Thyroid gland (tissue), 4 donors: Measurements from ENCODE around the gene ATP1A4. TPM values are rescaled to one million over a fixed set of nuclear protein-coding genes. Genes with fewer than 3 reads are reported as not detected.
A peak's percentile ranks its signal among the peaks of the same experiment; 100 is the strongest.
"Not testable (repeated sequence)": the region's sequence is repeated elsewhere in the genome, so short reads cannot be mapped to it uniquely, and the experiment has no call there.

Experiments used
- DNase-seq, 2 donors: peaks; one replicate each; pipeline ENCODE4 v3.0.0-alpha.2; 2019
- H3K27ac ChIP-seq, 3 donors: fragments of 200-600 bp; sonication (generic); 1 replicate in 2 of 3; 2 replicates in 1 of 3; pipeline ENCODE4 v1.5.1; 2016 to 2019; ENCODE audit warnings: mild to moderate bottlenecking in 1 of 3, moderate library complexity in 1 of 3
- H3K27me3 ChIP-seq: fragments of 200-600 bp; sonication (generic); one replicate; pipeline ENCODE4 v1.5.1; 2019
- H3K36me3 ChIP-seq, 2 donors: fragments of 200-600 bp; sonication (generic); one replicate each; pipeline ENCODE4 v1.5.1; 2016 to 2019
- H3K4me1 ChIP-seq, 2 donors: fragments of 200-600 bp; sonication (generic); one replicate each; pipeline ENCODE4 v1.5.1; 2017 to 2019
- H3K4me3 ChIP-seq, 3 donors: fragments of 200-600 bp; sonication (generic); replicated peaks in 1 of 3; 1 replicate in 2 of 3; 2 replicates in 1 of 3; pipeline ENCODE4 v1.5.1; 2016; ENCODE audit warnings: mild to moderate bottlenecking in 1 of 3
- H3K9me3 ChIP-seq: fragments of 200-600 bp; sonication (generic); one replicate; pipeline ENCODE4 v1.5.1; 2017
- POLR2A ChIP-seq, 2 donors: fragments of 450-650 bp; IDR thresholded peaks; one replicate each; pipeline ENCODE4 v1.6.1; 2017; ENCODE audit warnings: antibody characterized with exemption in 2 of 2, mild to moderate bottlenecking in 2 of 2, moderate library complexity in 1 of 2
- WGBS, 2 donors: methylation state at CpG; one replicate each; pipeline ENCODE4 v1.1.5; 2017; 5-methylcytosine and 5-hydroxymethylcytosine counted together
- intact Hi-C: fragments of 100-400 bp; cut with DNase I; formaldehyde crosslinking; loops from one replicate; pipeline ENCODE4 v1.15.1; 2023
- total RNA-seq, 4 donors: library from RNA; depleted of rRNA; stranded (reverse); fragments of >200 nt; gene quantifications; one replicate each; pipeline ENCODE4 v1.2.3, GENCODE V29; 2016
- TF ChIP-seq, protein P1 (sequence below), 6 experiments: fragments of 200-600 bp in 3 of 6; fragments of 450-650 bp in 3 of 6; sonication (generic) in 3 of 6; IDR thresholded peaks; one replicate each; pipeline ENCODE4 v1.5.1; 2016 to 2019; ENCODE audit warnings: antibody characterized with exemption in 6 of 6, mild to moderate bottlenecking in 2 of 6, inconsistent platforms in 1 of 6, moderate library complexity in 1 of 6

Gene ATP1A4
- total RNA-seq, 4 donors from 2014 or later, result not detected

DNA sequence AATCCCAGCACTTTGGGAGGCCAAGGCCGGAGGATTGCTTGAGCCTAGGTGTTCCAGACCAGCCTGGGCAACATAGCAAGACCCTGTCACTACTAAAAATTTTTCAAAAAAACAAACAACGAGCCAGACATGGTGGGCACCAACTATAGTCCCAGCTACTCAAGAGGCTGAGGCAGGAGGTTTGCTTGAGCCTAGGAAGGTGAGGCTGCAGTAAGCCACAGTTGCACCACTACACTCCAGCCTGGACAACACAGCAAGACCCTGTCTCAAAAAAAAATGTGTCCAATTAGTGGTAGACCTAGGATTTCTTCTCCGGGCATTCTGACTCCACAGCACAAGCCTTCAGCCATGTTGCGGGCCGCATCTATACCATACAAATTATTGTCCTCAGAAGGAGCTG lies 46.2 kb upstream of the ATP1A4 start:
- H3K4me1 ChIP-seq, result peaks cover 15 to 33% of the 10 kb centered on the region in 2 donors
- no peaks in the 10 kb centered on the region for H3K27me3 ChIP-seq
- intact Hi-C loops, result loop anchor here (10.0 kb wide), 1 partner anchor 150 kb away; no protein-coding TSS in a partner anchor
- H3K36me3 ChIP-seq, result no peaks in the 10 kb centered on the region
- TF ChIP-seq, protein P1, sequence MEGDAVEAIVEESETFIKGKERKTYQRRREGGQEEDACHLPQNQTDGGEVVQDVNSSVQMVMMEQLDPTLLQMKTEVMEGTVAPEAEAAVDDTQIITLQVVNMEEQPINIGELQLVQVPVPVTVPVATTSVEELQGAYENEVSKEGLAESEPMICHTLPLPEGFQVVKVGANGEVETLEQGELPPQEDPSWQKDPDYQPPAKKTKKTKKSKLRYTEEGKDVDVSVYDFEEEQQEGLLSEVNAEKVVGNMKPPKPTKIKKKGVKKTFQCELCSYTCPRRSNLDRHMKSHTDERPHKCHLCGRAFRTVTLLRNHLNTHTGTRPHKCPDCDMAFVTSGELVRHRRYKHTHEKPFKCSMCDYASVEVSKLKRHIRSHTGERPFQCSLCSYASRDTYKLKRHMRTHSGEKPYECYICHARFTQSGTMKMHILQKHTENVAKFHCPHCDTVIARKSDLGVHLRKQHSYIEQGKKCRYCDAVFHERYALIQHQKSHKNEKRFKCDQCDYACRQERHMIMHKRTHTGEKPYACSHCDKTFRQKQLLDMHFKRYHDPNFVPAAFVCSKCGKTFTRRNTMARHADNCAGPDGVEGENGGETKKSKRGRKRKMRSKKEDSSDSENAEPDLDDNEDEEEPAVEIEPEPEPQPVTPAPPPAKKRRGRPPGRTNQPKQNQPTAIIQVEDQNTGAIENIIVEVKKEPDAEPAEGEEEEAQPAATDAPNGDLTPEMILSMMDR (IDR thresholded peaks at IDR 0.05), result no peak
- no peak for TF ChIP-seq POLR2A (IDR thresholded peaks at IDR 0.05)
- 91 to 98% methylated on average over 5 of the region's 5 CpGs for WGBS, 2 donors
- H3K4me3 ChIP-seq, result no peak overlapping the region
- no peak overlapping the region for H3K27ac ChIP-seq
- DNase-seq, result no peak
- no peaks in the 10 kb centered on the region for H3K9me3 ChIP-seq

DNA sequence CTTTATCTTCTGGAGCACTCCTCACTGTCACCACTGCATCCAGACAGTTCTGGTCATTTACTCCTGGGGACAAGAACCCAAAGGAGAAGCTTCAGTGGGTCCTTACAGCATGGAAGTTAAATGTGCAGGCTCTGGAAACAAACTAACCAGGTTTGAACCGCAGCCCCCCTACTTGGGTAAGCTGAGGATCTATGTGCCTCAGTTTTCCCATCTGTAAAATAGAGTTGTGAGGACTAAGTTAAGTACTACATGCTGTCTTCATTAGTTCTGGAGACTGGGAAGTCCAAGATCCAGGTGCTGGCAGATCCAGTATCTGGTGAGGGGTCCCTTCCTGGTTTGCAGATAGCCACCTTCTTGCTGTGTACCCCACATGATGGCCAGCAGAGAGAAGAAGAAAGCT lies 43.9 kb upstream of the ATP1A4 start:
- intact Hi-C loops, result loop anchor here (10.0 kb wide), 1 partner anchor 147 kb away; no protein-coding TSS in a partner anchor
- 94 to 100% methylated on average over 1 of the region's 1 CpG for WGBS, 2 donors

GRCh38 chr1:160108888-160109662 lies 42.3 kb upstream of the ATP1A4 start:
- no peaks in the 10 kb centered on the region for H3K9me3 ChIP-seq
- intact Hi-C loops, result loop anchor here (10.0 kb wide), 1 partner anchor 146 kb away; no protein-coding TSS in a partner anchor
- no peaks in the 10 kb centered on the region for H3K27me3 ChIP-seq
- peaks cover 0 to 5% of the 10 kb centered on the region in 2 donors for H3K4me1 ChIP-seq
- TF ChIP-seq, protein P1 (IDR thresholded peaks at IDR 0.05), result peak in 4 of 6 experiments; percentile 23 to 49 (median 31)
- TF ChIP-seq POLR2A (IDR thresholded peaks at IDR 0.05), result no peak
- no peak overlapping the region for H3K4me3 ChIP-seq
- no peaks in the 10 kb centered on the region for H3K36me3 ChIP-seq
- peak; percentile 26 to 44 for DNase-seq
- WGBS, 2 donors, result 43 to 48% methylated on average over 5 to 6 of the region's 6 CpGs
- H3K27ac ChIP-seq, result no peak overlapping the region

More for the DNA sequence above, 43.9 kb upstream of the ATP1A4 start:
- Histone ChIP-seq H3K27me3 (no peaks in the 10 kb centered on the region), H3K4me3 (no peak overlapping the region), H3K4me1 (peaks cover 4 to 13% of the 10 kb centered on the region in 2 donors), H3K36me3 (no peaks in the 10 kb centered on the region), H3K9me3 (no peaks in the 10 kb centered on the region), H3K27ac (no peak overlapping the region)
- TF ChIP-seq, protein P1 (IDR thresholded peaks at IDR 0.05), result no peak
- no peak for TF ChIP-seq POLR2A (IDR thresholded peaks at IDR 0.05)
- no peak for DNase-seq

- intact Hi-C loops, result loop anchor here (10.0 kb wide), 1 partner anchor 145 kb away; no protein-coding TSS in a partner anchor
- Histone ChIP-seq H3K4me3 (no peak overlapping the region), H3K27ac (no peak overlapping the region), H3K36me3 (no peaks in the 10 kb centered on the region), H3K27me3 (no peaks in the 10 kb centered on the region), H3K4me1 (no peaks in the 10 kb centered on the region), H3K9me3 (no peaks in the 10 kb centered on the region)
- TF ChIP-seq, protein P1 (IDR thresholded peaks at IDR 0.05), result no peak
- no peak for TF ChIP-seq POLR2A (IDR thresholded peaks at IDR 0.05)
- no peak for DNase-seq
- 67 to 77% methylated on average over 4 of the region's 4 CpGs for WGBS, 2 donors
Measured at GRCh38 chr1:160109686-160110085, 41.7 kb upstream of the ATP1A4 start.

DNA sequence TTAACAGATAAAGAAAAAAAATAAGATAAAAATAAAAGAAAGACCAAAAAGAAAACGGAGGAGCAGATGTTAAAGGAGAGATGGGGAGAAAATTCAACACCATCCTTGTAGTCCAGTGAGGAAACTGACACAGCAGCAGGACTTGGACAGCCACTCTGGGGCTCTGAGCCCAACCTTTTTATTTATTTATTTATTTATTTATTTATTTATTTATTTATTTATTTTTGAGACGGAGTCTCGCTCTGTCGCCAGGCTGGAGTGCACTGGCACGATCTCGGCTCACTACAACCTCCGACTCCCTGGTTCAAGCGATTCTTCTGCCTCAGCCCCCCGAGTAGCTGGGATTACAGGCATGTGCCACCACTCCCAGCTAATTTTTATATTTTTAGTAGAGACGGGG lies 39.9 kb upstream of the ATP1A4 start:
- DNase-seq, H3K4me3 ChIP-seq, H3K36me3 ChIP-seq, H3K27ac ChIP-seq, H3K9me3 ChIP-seq, H3K27me3 ChIP-seq, H3K4me1 ChIP-seq, intact Hi-C loops: not testable (repeated sequence)
- 94 to 95% methylated on average over 10 of the region's 10 CpGs for WGBS, 2 donors
